HepG2 (cell line): ENCODE data around the gene AHRR. TPM values are rescaled to one million over a fixed set of nuclear protein-coding genes. Genes with fewer than 3 reads are reported as not detected.

Source experiments
- ATAC-seq: fragments of 200-7000 bp; cut with Tn5 transposase; 3 replicates; pipeline ENCODE4 v1.9.1; 2020; ENCODE audit warnings: mild to moderate bottlenecking, moderate library complexity
- BruUV-seq: library from RNA; stranded (reverse); fragments of 400-500 nt; replicated peaks from 2 replicates; lab custom pipeline; 2021; lab: Mats Ljungman, UMichigan
- CTCF ChIA-PET: fragments of 300-600 bp; formaldehyde crosslinking; extraction: SDS; loops from one replicate; lab custom pipeline; 2021; ENCODE audit warnings: low total read pairs, inconsistent platforms, low intra/inter-chr PET ratio; lab: Yijun Ruan, JAX
- POLR2A ChIA-PET: fragments of 350-600 bp; sonication (Branson Sonifier 250); formaldehyde crosslinking; loops from one replicate; lab custom pipeline; 2020; ENCODE audit warnings: antibody characterized with exemption, inconsistent platforms; lab: Yijun Ruan, JAX
- DNase-seq: peaks from one replicate; pipeline ENCODE4 v3.0.0-alpha.2; 2015; ENCODE audit warnings: low spot score
- FAIRE-seq: peaks from 3 replicates; lab custom pipeline; 2011; peaks lifted over from hg19 to GRCh38; lab: Jason Lieb, UNC
- H2AFZ ChIP-seq: one replicate; pipeline ENCODE4 v1.6.1; 2011; ENCODE audit warnings: low read length, inconsistent platforms
- H3K27ac ChIP-seq: fragments of 300-600 bp; 3 replicates; pipeline ENCODE4 v1.8.0; 2011; ENCODE audit warnings: mixed run types, mild to moderate bottlenecking, mixed read lengths, low read length, inconsistent platforms; ENCODE audit not compliant: insufficient read depth; ENCODE audit errors: extremely low read length
- H3K27me3 ChIP-seq, 2 experiments: fragments of 200-600 bp in 1 of 2; 2 replicates in 1 of 2; 3 replicates in 1 of 2; pipeline versions ENCODE4 v1.6.0 to v1.8.0; 2011; ENCODE audit warnings: low read length in 2 of 2, mild to moderate bottlenecking in 2 of 2, moderate library complexity in 2 of 2, inconsistent platforms in 1 of 2; ENCODE audit not compliant: insufficient read depth in 2 of 2, control insufficient read depth in 1 of 2
- H3K36me3 ChIP-seq, 2 experiments: fragments of 200-600 bp in 1 of 2; replicated peaks in 1 of 2; 2 replicates in 1 of 2; 3 replicates in 1 of 2; pipeline versions ENCODE4 v1.5.1 to v1.8.0; 2011; ENCODE audit warnings: low read length in 2 of 2, inconsistent platforms in 1 of 2; ENCODE audit not compliant: insufficient read depth in 2 of 2, control insufficient read depth in 1 of 2
- H3K4me1 ChIP-seq: 2 replicates; pipeline ENCODE4 v1.5.1; 2012; ENCODE audit warnings: low read length, inconsistent platforms; ENCODE audit not compliant: insufficient read depth
- H3K4me2 ChIP-seq: 2 replicates; pipeline ENCODE4 v1.6.0; 2011; ENCODE audit warnings: low read depth, low read length, inconsistent platforms
- H3K4me3 ChIP-seq, 3 experiments: fragments of 200-600 bp in 1 of 3; sonication (generic), shearing (Covaris generic) in 1 of 3; replicated peaks in 1 of 3; 2 replicates each; pipeline ENCODE4 v1.5.1; 2011 to 2016; ENCODE audit warnings: low read length in 3 of 3, inconsistent platforms in 2 of 3, low read depth in 2 of 3, mild to moderate bottlenecking in 2 of 3, control low read depth in 1 of 3, mixed read lengths in 1 of 3; ENCODE audit not compliant: insufficient read depth in 1 of 3
- H3K79me2 ChIP-seq: one replicate; pipeline ENCODE4 v1.6.1; 2011; ENCODE audit warnings: low read length, inconsistent platforms; ENCODE audit not compliant: insufficient read depth
- H3K9ac ChIP-seq: 2 replicates; pipeline ENCODE4 v1.6.0; 2011; ENCODE audit warnings: mild to moderate bottlenecking, low read depth, low read length, inconsistent platforms; ENCODE audit not compliant: insufficient read depth
- H3K9me3 ChIP-seq: 2 replicates; pipeline ENCODE4 v1.5.1; 2012; ENCODE audit warnings: mild to moderate bottlenecking, low read length
- H4K20me1 ChIP-seq: 2 replicates; pipeline ENCODE4 v1.6.0; 2011; ENCODE audit warnings: inconsistent platforms, mild to moderate bottlenecking, low read length, moderate library complexity; ENCODE audit not compliant: insufficient read depth
- AGO1 ChIP-seq: fragments of 200-400 bp; formaldehyde crosslinking; IDR thresholded peaks from 2 replicates; pipeline ENCODE4 v1.6.1; 2017; ENCODE audit warnings: mild to moderate bottlenecking, low read depth, low read length, moderate library complexity; ENCODE audit not compliant: poor library complexity, severe bottlenecking
- CEBPG ChIP-seq: IDR thresholded peaks from 2 replicates; pipeline ENCODE4 v1.6.1; 2016
- CTCF ChIP-seq: sonication (generic); formaldehyde crosslinking; IDR thresholded peaks from 2 replicates; pipeline ENCODE4 v1.5.0; 2020; ENCODE audit warnings: mild to moderate bottlenecking, missing genetic modification reagents, moderate library complexity
- MIXL1 ChIP-seq: IDR thresholded peaks from 2 replicates; pipeline ENCODE4 v1.6.1; 2016
- PAF1 ChIP-seq: IDR thresholded peaks from 2 replicates; pipeline ENCODE4 v1.6.1; 2016; ENCODE audit warnings: missing genetic modification reagents, missing compliant biosample characterization
- SALL1 ChIP-seq: sonication (generic); formaldehyde crosslinking; IDR thresholded peaks from 2 replicates; pipeline ENCODE4 v1.8.0; 2022; ENCODE audit warnings: mild to moderate bottlenecking, missing genetic modification reagents
- SIN3A ChIP-seq: IDR thresholded peaks from 2 replicates; pipeline ENCODE4 v1.6.1; 2011; ENCODE audit warnings: low read depth, mild to moderate bottlenecking, control low read depth, low read length, borderline replicate concordance
- STAG1 ChIP-seq: sonication (generic); formaldehyde crosslinking; IDR thresholded peaks from 2 replicates; pipeline ENCODE4 v1.4.0; 2020; ENCODE audit warnings: missing genetic modification reagents
- ZBTB7B ChIP-seq: sonication (generic); formaldehyde crosslinking; IDR thresholded peaks from 2 replicates; pipeline ENCODE4 v1.4.0; 2020; ENCODE audit warnings: missing genetic modification reagents
- ZKSCAN8 ChIP-seq: IDR thresholded peaks from 2 replicates; pipeline ENCODE4 v1.6.1; 2016; ENCODE audit warnings: borderline replicate concordance, missing genetic modification reagents, missing compliant biosample characterization
- ZNF160 ChIP-seq: sonication (generic); formaldehyde crosslinking; IDR thresholded peaks from 2 replicates; pipeline ENCODE4 v1.8.0; 2022; ENCODE audit warnings: mild to moderate bottlenecking, inconsistent platforms, missing genetic modification reagents
- ZNF224 ChIP-seq: sonication (generic); formaldehyde crosslinking; IDR thresholded peaks from 2 replicates; pipeline ENCODE4 v1.5.0; 2020; ENCODE audit warnings: mild to moderate bottlenecking, missing genetic modification reagents
- ZNF362 ChIP-seq: sonication (generic); formaldehyde crosslinking; IDR thresholded peaks from 2 replicates; pipeline ENCODE4 v1.4.0; 2020; ENCODE audit warnings: missing genetic modification reagents, mild to moderate bottlenecking, borderline replicate concordance
- ZNF549 ChIP-seq: sonication (generic); formaldehyde crosslinking; IDR thresholded peaks from 2 replicates; pipeline ENCODE4 v1.5.0; 2020; ENCODE audit warnings: missing genetic modification reagents
- ZNF740 ChIP-seq: sonication (generic); formaldehyde crosslinking; IDR thresholded peaks from 2 replicates; pipeline ENCODE4 v1.4.0; 2020; ENCODE audit warnings: missing genetic modification reagents
- WGBS: methylation state at CpG from one replicate; pipeline ENCODE4 v1.1.6; 2017; ENCODE audit warnings: low lambda C conversion rate; 5-methylcytosine and 5-hydroxymethylcytosine counted together
- in situ Hi-C: cut with HindIII; loops from 2 replicates; pipeline ENCODE4 v1.10.0; 2017; ENCODE audit warnings: low pct_unique_long_range_greater_than_20kb; ENCODE audit not compliant: extremely low pct_ligation_motif_present
- intact Hi-C: fragments of 100-400 bp; cut with micrococcal nuclease; formaldehyde crosslinking; loops from one replicate; pipeline ENCODE4 v1.10.0; 2022; ENCODE audit not compliant: unreplicated experiment
- polyA plus RNA-seq, 8 experiments: library from polyadenylated mRNA; depleted of rRNA in 3 of 8; stranded (reverse) in 7 of 8; unstranded in 1 of 8; fragments of >200 nt; fragmentation: Illumina TruSeq in 4 of 8; extraction: Trizol in 4 of 8; gene quantifications; 2 replicates each; pipeline versions ENCODE4 v1.2.1 to v1.2.3, GENCODE V29; 2011 to 2016; ENCODE audit warnings: low read depth in 4 of 8, missing spikeins in 1 of 8, mixed read lengths in 1 of 8; ENCODE audit not compliant: insufficient read depth in 1 of 8
- total RNA-seq, 5 experiments: library from RNA; depleted of rRNA; stranded (reverse); fragments of >200 nt; fragmentation: Illumina TruSeq; extraction: Trizol; gene quantifications; 2 replicates each; pipeline ENCODE4 v1.2.3, GENCODE V29; 2016; ENCODE audit warnings: low read depth in 1 of 5
- TF ChIP-seq, protein P1 (sequence below): sonication (generic); formaldehyde crosslinking; IDR thresholded peaks from 2 replicates; pipeline ENCODE4 v1.5.0; 2020; ENCODE audit warnings: mild to moderate bottlenecking, low read depth, missing genetic modification reagents, borderline replicate concordance

Gene AHRR
- total and polyA plus RNA-seq, 2 of the 13 experiments (the other 11 are each of a cell fraction or from before 2014, with no cell fraction given), result 0.28 to 0.35 TPM

DNA sequence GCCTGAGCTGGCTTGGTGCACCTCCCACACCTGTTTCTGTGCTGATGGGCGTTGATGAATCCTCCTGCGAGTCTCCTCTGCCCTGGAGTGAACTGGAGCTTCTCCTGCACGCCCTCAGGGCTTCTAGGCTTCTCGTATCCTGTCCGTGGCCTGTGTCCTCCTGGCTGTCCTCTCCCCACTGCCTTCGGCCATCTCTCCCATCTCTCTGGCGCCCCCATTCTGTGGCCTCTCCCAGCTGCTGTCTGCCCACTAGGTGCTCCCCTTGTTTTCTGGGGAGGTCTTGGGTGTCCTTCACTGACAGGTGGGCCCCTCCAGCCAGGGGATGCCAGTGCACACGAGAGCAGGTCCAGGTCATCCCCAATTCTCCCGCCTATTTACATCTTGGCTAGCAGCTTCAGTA is 28.8 kb downstream of the AHRR start:
- Histone ChIP-seq H3K79me2 (no peaks in the 10 kb centered on the region), H2AFZ (no peak overlapping the region), H3K9me3 (no peaks in the 10 kb centered on the region), H3K4me1 (no peaks in the 10 kb centered on the region), H3K27ac (no peak overlapping the region), H3K9ac (no peak overlapping the region), H3K27me3 (no peaks in the 10 kb centered on the region), H4K20me1 (no peaks in the 10 kb centered on the region), H3K36me3 (no peaks in the 10 kb centered on the region), H3K4me2 (no peak overlapping the region), H3K4me3 (no peak overlapping the region)
- in situ Hi-C loops, result no loop called here
- ATAC-seq (peak; percentile 56), DNase-seq (peak; percentile 9), FAIRE-seq (no peak)
- intact Hi-C loops, result no loop called here
- 42% methylated on average over 7 of the region's 9 CpGs for WGBS
- TF ChIP-seq SALL1 (CRISPR knock-in tag) (no peak), PAF1 (no peak), STAG1 (peak; percentile 35), ZNF160 (CRISPR knock-in tag) (no peak), CTCF (CRISPR knock-in tag) (peak; percentile 34)
- ChIA-PET CTCF (no interaction called here), POLR2A (no interaction called here)
- BruUV-seq, result no TSS peak

- intact Hi-C loops, result no loop called here
- no peak overlapping the region for H3K9ac ChIP-seq
- in situ Hi-C loops, result no loop called here
- TF ChIP-seq ZNF224 (CRISPR knock-in tag), result no peak
- TF ChIP-seq, protein P1, sequence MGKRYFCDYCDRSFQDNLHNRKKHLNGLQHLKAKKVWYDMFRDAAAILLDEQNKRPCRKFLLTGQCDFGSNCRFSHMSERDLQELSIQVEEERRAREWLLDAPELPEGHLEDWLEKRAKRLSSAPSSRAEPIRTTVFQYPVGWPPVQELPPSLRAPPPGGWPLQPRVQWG, result no peak
- no peak for TF ChIP-seq ZNF740 (CRISPR knock-in tag)
- TF ChIP-seq ZKSCAN8, result no peak
- no peak for TF ChIP-seq CEBPG (CRISPR knock-in tag)
- no peak for TF ChIP-seq ZNF549 (CRISPR knock-in tag)
- TF ChIP-seq ZNF362 (CRISPR knock-in tag), result no peak
- no peak for TF ChIP-seq MIXL1 (CRISPR knock-in tag)
- TF ChIP-seq SIN3A, result no peak
- no peak for TF ChIP-seq AGO1
- no peak for TF ChIP-seq ZBTB7B (CRISPR knock-in tag)
Observed at GRCh38 chr5:351084-351920, 29.8 kb downstream of the AHRR start.

More at GRCh38 chr5:351084-351920, 29.8 kb downstream of the AHRR start:
- ChIA-PET POLR2A (no interaction called here), CTCF (no interaction called here)
- Histone ChIP-seq H3K36me3 (no peaks in the 10 kb centered on the region), H2AFZ (no peak overlapping the region), H3K79me2 (no peaks in the 10 kb centered on the region), H3K27ac (no peak overlapping the region), H3K27me3 (no peaks in the 10 kb centered on the region; a peak in 1 of 5 replicates), H3K4me3 (no peak overlapping the region), H3K9me3 (no peaks in the 10 kb centered on the region), H3K4me2 (no peak overlapping the region), H3K4me1 (no peaks in the 10 kb centered on the region), H4K20me1 (no peaks in the 10 kb centered on the region)
- ATAC-seq, result no peak
- no TSS peak for BruUV-seq
- DNase-seq, result no peak
- WGBS, result 78% methylated on average over 19 of the region's 19 CpGs
- no peak for FAIRE-seq
